GM23248 (cell line): ENCODE results near the gene VWF. TPM values are rescaled to one million over a fixed set of nuclear protein-coding genes. Genes with fewer than 3 reads are reported as not detected.
"Not testable (repeated sequence)": the region's sequence is repeated elsewhere in the genome, so short reads cannot be mapped to it uniquely, and the experiment has no call there.

ENCODE experiments used
- DNase-seq: peaks from one replicate; pipeline ENCODE4 v3.0.0-alpha.2; 2015
- H2AFZ ChIP-seq: fragments of 200-600 bp; sonication (generic); 2 replicates; pipeline ENCODE4 v1.6.1; 2016; ENCODE audit warnings: antibody characterized with exemption
- H3F3A ChIP-seq: fragments of 200-600 bp; sonication (generic); 2 replicates; pipeline ENCODE4 v1.6.1; 2016; ENCODE audit warnings: mild to moderate bottlenecking, antibody characterized with exemption, mixed run types; ENCODE audit not compliant: insufficient read depth
- H3K27ac ChIP-seq: fragments of 200-600 bp; sonication (generic); 2 replicates; pipeline ENCODE4 v1.5.1; 2016; ENCODE audit warnings: mild to moderate bottlenecking
- H3K27me3 ChIP-seq: fragments of 200-600 bp; sonication (generic); replicated peaks from 2 replicates; pipeline ENCODE4 v1.6.1; 2016; ENCODE audit warnings: mild to moderate bottlenecking; ENCODE audit not compliant: insufficient read depth
- H3K36me3 ChIP-seq: fragments of 200-600 bp; sonication (generic); 2 replicates; pipeline ENCODE4 v1.6.1; 2016; ENCODE audit warnings: low read depth, mild to moderate bottlenecking
- H3K4me1 ChIP-seq: fragments of 200-600 bp; sonication (generic); 2 replicates; pipeline ENCODE4 v1.6.1; 2016; ENCODE audit warnings: mild to moderate bottlenecking; ENCODE audit not compliant: insufficient read depth
- H3K4me2 ChIP-seq: fragments of 200-600 bp; sonication (generic); one replicate; pipeline ENCODE4 v1.6.1; 2016; ENCODE audit warnings: mild to moderate bottlenecking; ENCODE audit not compliant: unreplicated experiment
- H3K4me3 ChIP-seq: fragments of 200-600 bp; sonication (generic); 2 replicates; pipeline ENCODE4 v1.5.1; 2016; ENCODE audit warnings: mild to moderate bottlenecking
- H3K79me2 ChIP-seq: fragments of 200-600 bp; sonication (generic); 2 replicates; pipeline ENCODE4 v1.6.1; 2016; ENCODE audit warnings: mild to moderate bottlenecking; ENCODE audit not compliant: insufficient read depth
- H3K9ac ChIP-seq: fragments of 200-600 bp; sonication (generic); 2 replicates; pipeline ENCODE4 v1.6.1; 2016; ENCODE audit warnings: mild to moderate bottlenecking
- H3K9me2 ChIP-seq: fragments of 200-600 bp; sonication (generic); 2 replicates; pipeline ENCODE4 v1.6.1; 2016; ENCODE audit warnings: mixed run types, mild to moderate bottlenecking, moderate library complexity; ENCODE audit not compliant: insufficient read depth
- H3K9me3 ChIP-seq: fragments of 200-600 bp; sonication (generic); one replicate; pipeline ENCODE4 v1.6.1; 2017; ENCODE audit warnings: low read depth
- H4K20me1 ChIP-seq: fragments of 200-600 bp; sonication (generic); 2 replicates; pipeline ENCODE4 v1.6.0; 2016; ENCODE audit not compliant: insufficient read depth
- EZH2 ChIP-seq: fragments of 200-600 bp; sonication (generic); IDR thresholded peaks from 2 replicates; pipeline ENCODE4 v1.6.1; 2018; ENCODE audit warnings: antibody characterized with exemption, mild to moderate bottlenecking; ENCODE audit not compliant: insufficient read depth, poor library complexity, severe bottlenecking
- EZH2phosphoT487 ChIP-seq: fragments of 200-600 bp; sonication (generic); IDR thresholded peaks from 2 replicates; pipeline ENCODE4 v1.6.1; 2018; ENCODE audit warnings: antibody characterized with exemption, moderate library complexity, mild to moderate bottlenecking, low read depth; ENCODE audit not compliant: insufficient read depth
- WGBS, 2 experiments: methylation state at CpG; one replicate each; pipeline ENCODE4 v1.1.6; 2015 to 2017; ENCODE audit warnings: low lambda C conversion rate in 2 of 2, low coverage in 1 of 2; ENCODE audit errors: missing lambda C conversion rate in 2 of 2; 5-methylcytosine and 5-hydroxymethylcytosine counted together
- in situ Hi-C: fragments of 300-500 bp; cut with MboI; formaldehyde crosslinking; loops from 2 replicates; pipeline ENCODE4 v1.15.0; 2020
- polyA plus RNA-seq: library from polyadenylated mRNA; unstranded; fragments of >200 nt; fragmentation: Nextera tagmentation; extraction: Ambion mirVana; gene quantifications from 2 replicates; pipeline ENCODE4 v1.2.1, GENCODE V29; 2016
- total RNA-seq: library from RNA; depleted of rRNA; stranded (reverse); fragments of >200 nt; shearing (Covaris generic); gene quantifications from 2 replicates; pipeline ENCODE4 v1.2.3, GENCODE V29; 2014

The VWF gene
- total and polyA plus RNA-seq, 2 experiments from 2014 or later: 0.14 TPM; not detected in 1

GRCh38 chr12:6010631-6011350 lies 113.7 kb downstream of the VWF start:
- H4K20me1 ChIP-seq, H3K9ac ChIP-seq, in situ Hi-C loops, H2AFZ ChIP-seq, H3F3A ChIP-seq, DNase-seq, H3K9me3 ChIP-seq, H3K27ac ChIP-seq, H3K36me3 ChIP-seq, H3K9me2 ChIP-seq, H3K4me2 ChIP-seq, H3K4me3 ChIP-seq, H3K4me1 ChIP-seq, H3K79me2 ChIP-seq: not testable (repeated sequence)
- H3K27me3 ChIP-seq: 0 out of 2 replicates have a peak, but pooled peaks cover 12% of the 10 kb centered on the region
- WGBS, 2 experiments: 74 to 75% methylated on average over 4 of the region's 4 CpGs

- no peak for DNase-seq
- H3K27ac ChIP-seq: no peak overlapping the region
- H3F3A ChIP-seq: no peaks in the 10 kb centered on the region
- H3K4me3 ChIP-seq: no peak overlapping the region
- no peaks in the 10 kb centered on the region for H3K4me1 ChIP-seq
- H3K9ac ChIP-seq: no peak overlapping the region
- no peaks in the 10 kb centered on the region for H4K20me1 ChIP-seq
- H3K79me2 ChIP-seq: no peaks in the 10 kb centered on the region
- H3K27me3 ChIP-seq: peaks cover 3% of the 10 kb centered on the region
- no peak overlapping the region for H3K4me2 ChIP-seq
- H2AFZ ChIP-seq: no peak overlapping the region
- 96 to 98% methylated on average over 3 of the region's 3 CpGs for WGBS, 2 experiments
- no peak for TF ChIP-seq EZH2phosphoT487
- no peak for TF ChIP-seq EZH2
- H3K9me2 ChIP-seq: no peaks in the 10 kb centered on the region
- H3K9me3 ChIP-seq: no peaks in the 10 kb centered on the region
- in situ Hi-C loops: no loop called here
- no peaks in the 10 kb centered on the region for H3K36me3 ChIP-seq
Observed at GRCh38 chr12:5997260-5997659, 127.2 kb downstream of the VWF start.

- Histone ChIP-seq H3K79me2 (no peaks in the 10 kb centered on the region), H3K9ac (no peak overlapping the region), H3K9me3 (no peaks in the 10 kb centered on the region), H3K4me3 (no peak overlapping the region), H3F3A (no peaks in the 10 kb centered on the region), H2AFZ (no peak overlapping the region), H3K4me2 (no peak overlapping the region), H3K27ac (no peak overlapping the region), H4K20me1 (no peaks in the 10 kb centered on the region), H3K36me3 (no peaks in the 10 kb centered on the region), H3K9me2 (no peaks in the 10 kb centered on the region), H3K27me3 (no peaks in the 10 kb centered on the region; the same call in 1 of the 2 replicates), H3K4me1 (no peaks in the 10 kb centered on the region)
- DNase-seq: peak; percentile 8
- TF ChIP-seq EZH2phosphoT487 (no peak), EZH2 (no peak)
- 63 to 84% methylated on average over 3 of the region's 3 CpGs for WGBS, 2 experiments
- in situ Hi-C loops: no loop called here
Observed at GRCh38 chr12:5996459-5996858, 128.0 kb downstream of the VWF start.

- Histone ChIP-seq H3K79me2 (no peaks in the 10 kb centered on the region), H4K20me1 (no peaks in the 10 kb centered on the region), H3F3A (no peaks in the 10 kb centered on the region), H3K27me3 (no peaks in the 10 kb centered on the region), H3K4me1 (no peaks in the 10 kb centered on the region), H3K9me2 (no peaks in the 10 kb centered on the region), H3K36me3 (no peaks in the 10 kb centered on the region), H3K27ac (no peak overlapping the region), H2AFZ (no peak overlapping the region), H3K4me2 (no peak overlapping the region), H3K9me3 (no peaks in the 10 kb centered on the region), H3K9ac (no peak overlapping the region), H3K4me3 (no peak overlapping the region)
- WGBS, 2 experiments: 75 to 87% methylated on average over 3 of the region's 3 CpGs
- TF ChIP-seq EZH2: no peak
- TF ChIP-seq EZH2phosphoT487: no peak
- DNase-seq: no peak
- in situ Hi-C loops: loop anchor here (10.0 kb wide), 2 partner anchors 55 to 295 kb away; no protein-coding TSS in a partner anchor
Observed at GRCh38 chr12:5989621-5990020, 134.8 kb downstream of the VWF start.

GRCh38 chr12:5988659-5989116 lies 135.8 kb downstream of the VWF start:
- H3K4me3 ChIP-seq: no peak overlapping the region
- H3K79me2 ChIP-seq: no peaks in the 10 kb centered on the region
- no peak for TF ChIP-seq EZH2
- H3K9me2 ChIP-seq: no peaks in the 10 kb centered on the region
- H3K36me3 ChIP-seq: no peaks in the 10 kb centered on the region
- H3K27ac ChIP-seq: no peak overlapping the region
- H3K4me1 ChIP-seq: no peaks in the 10 kb centered on the region
- peak; percentile 89 for DNase-seq
- H2AFZ ChIP-seq: no peak overlapping the region
- no peak overlapping the region for H3K4me2 ChIP-seq
- H4K20me1 ChIP-seq: no peaks in the 10 kb centered on the region
- 1 to 3% methylated on average over 10 of the region's 10 CpGs for WGBS, 2 experiments
- in situ Hi-C loops: loop anchor here (10.0 kb wide), 2 partner anchors 56 to 296 kb away; no protein-coding TSS in a partner anchor
- H3K9ac ChIP-seq: no peak overlapping the region
- no peaks in the 10 kb centered on the region for H3F3A ChIP-seq
- H3K27me3 ChIP-seq: no peaks in the 10 kb centered on the region; the same call in 1 of the 2 replicates
- H3K9me3 ChIP-seq: no peaks in the 10 kb centered on the region
